A549 (cell line): ENCODE results near the gene IL17RC. TPM values are rescaled to one million over a fixed set of nuclear protein-coding genes. Genes with fewer than 3 reads are reported as not detected.

Source experiments
- ATAC-seq, 2 experiments: fragments of 200-7000 bp in 1 of 2; fragments of >200 bp in 1 of 2; cut with Nextera tagmentation in 1 of 2; cut with Tn5 transposase in 1 of 2; 3 replicates each; pipeline versions ENCODE4 v1.8.0 to v1.9.1; 2018 to 2020; ENCODE audit warnings: mild to moderate bottlenecking in 1 of 2, moderate library complexity in 1 of 2
- CTCF ChIA-PET: fragments of 300-600 bp; sonication (Branson Sonifier 250); formaldehyde crosslinking; extraction: SDS; loops from one replicate; lab custom pipeline; 2021; ENCODE audit warnings: antibody characterized with exemption, inconsistent platforms; lab: Yijun Ruan, JAX
- POLR2A ChIA-PET: fragments of 350-600 bp; formaldehyde crosslinking; extraction: SDS; loops from one replicate; lab custom pipeline; 2021; ENCODE audit warnings: antibody characterized with exemption, inconsistent platforms; lab: Yijun Ruan, JAX
- DNase-seq, 2 experiments: peaks; one replicate each; pipeline versions ENCODE4 v3.0.0 to v3.0.0-alpha.2; 2011 to 2016; ENCODE audit warnings: low read depth in 1 of 2, low spot score in 1 of 2
- FAIRE-seq: peaks from 2 replicates; lab custom pipeline; 2011; peaks lifted over from hg19 to GRCh38; lab: Jason Lieb, UNC
- H3K27ac ChIP-seq, 2 experiments: fragments of >200 bp; sonication (Bioruptor Twin); formaldehyde crosslinking; 3 replicates each; pipeline ENCODE4 v1.5.1; 2016 to 2017
- H3K4me1 ChIP-seq: fragments of >200 bp; sonication (Bioruptor Twin); formaldehyde crosslinking; 3 replicates; pipeline ENCODE4 v1.6.1; 2016
- H3K4me2 ChIP-seq: fragments of >200 bp; sonication (Bioruptor Twin); formaldehyde crosslinking; 3 replicates; pipeline ENCODE4 v1.6.1; 2016
- H3K4me3 ChIP-seq: fragments of >200 bp; sonication (Bioruptor Twin); formaldehyde crosslinking; 3 replicates; pipeline ENCODE4 v1.5.1; 2016
- H3K9me3 ChIP-seq: fragments of >200 bp; sonication (Bioruptor Twin); formaldehyde crosslinking; 3 replicates; pipeline ENCODE4 v1.6.1; 2016
- CBX8 ChIP-seq: fragments of 200-600 bp; sonication (generic); IDR thresholded peaks from 2 replicates; pipeline ENCODE4 v1.6.1; 2016
- CEBPB ChIP-seq, 2 experiments: fragments of >200 bp in 1 of 2; sonication (Bioruptor Twin) in 1 of 2; formaldehyde crosslinking in 1 of 2; IDR thresholded peaks; 2 replicates each; pipeline ENCODE4 v1.6.1; 2012 to 2016
- CTCF ChIP-seq: fragments of >200 bp; sonication (Bioruptor Twin); formaldehyde crosslinking; IDR thresholded peaks from 3 replicates; pipeline ENCODE4 v1.5.1; 2016
- E2F6 ChIP-seq: IDR thresholded peaks from 2 replicates; pipeline ENCODE4 v1.6.1; 2012; ENCODE audit warnings: low read depth, borderline replicate concordance
- EHF ChIP-seq: fragments of 250-450 bp; sonication (Bioruptor Pico); IDR thresholded peaks from 2 replicates; pipeline ENCODE4 v1.5.0; 2020; ENCODE audit warnings: mild to moderate bottlenecking
- ELK1 ChIP-seq: fragments of 150-350 bp; IDR thresholded peaks from 2 replicates; pipeline ENCODE4 v1.6.1; 2014; ENCODE audit warnings: low read depth, mild to moderate bottlenecking, low read length
- ESRRA ChIP-seq: fragments of 150-350 bp; IDR thresholded peaks from 2 replicates; pipeline ENCODE4 v1.6.1; 2014; ENCODE audit warnings: mild to moderate bottlenecking, low read length, borderline replicate concordance
- FOSL2 ChIP-seq, 2 experiments: fragments of 450-650 bp in 1 of 2; fragments of >200 bp in 1 of 2; sonication (Bioruptor Twin) in 1 of 2; formaldehyde crosslinking; IDR thresholded peaks; 2 replicates each; pipeline versions ENCODE4 v1.5.0 to v1.6.1; 2016 to 2020; ENCODE audit warnings: mild to moderate bottlenecking in 1 of 2, moderate library complexity in 1 of 2
- HOXB5 ChIP-seq: fragments of 250-450 bp; sonication (Bioruptor Pico); IDR thresholded peaks from 2 replicates; pipeline ENCODE4 v1.5.0; 2020; ENCODE audit warnings: mild to moderate bottlenecking, moderate library complexity
- JUNB ChIP-seq: fragments of >200 bp; sonication (Bioruptor Twin); formaldehyde crosslinking; IDR thresholded peaks from 2 replicates; pipeline ENCODE4 v1.6.1; 2016
- KDM5A ChIP-seq: fragments of 200-600 bp; sonication (generic); IDR thresholded peaks from 2 replicates; pipeline ENCODE4 v1.6.1; 2016; ENCODE audit warnings: antibody characterized with exemption, mild to moderate bottlenecking
- MAZ ChIP-seq: fragments of 150-350 bp; IDR thresholded peaks from 2 replicates; pipeline ENCODE4 v1.6.1; 2014; ENCODE audit warnings: antibody characterized with exemption, low read depth, low read length, borderline replicate concordance
- PHF8 ChIP-seq: fragments of 200-600 bp; sonication (generic); IDR thresholded peaks from 2 replicates; pipeline ENCODE4 v1.6.1; 2016; ENCODE audit warnings: low read depth, mild to moderate bottlenecking, antibody characterized with exemption, moderate library complexity, borderline replicate concordance
- SREBF2 ChIP-seq: fragments of 450-650 bp; IDR thresholded peaks from 2 replicates; pipeline ENCODE4 v1.6.1; 2014; ENCODE audit warnings: mild to moderate bottlenecking, moderate library complexity
- ZNF302 ChIP-seq: fragments of 250-450 bp; sonication (Bioruptor Pico); IDR thresholded peaks from 2 replicates; pipeline ENCODE4 v1.9.0; 2021; ENCODE audit warnings: inconsistent platforms, mild to moderate bottlenecking, moderate library complexity
- WGBS: methylation state at CpG from one replicate; pipeline ENCODE4 v1.1.6; 2017; ENCODE audit errors: missing lambda C conversion rate; 5-methylcytosine and 5-hydroxymethylcytosine counted together
- polyA plus RNA-seq, 4 experiments: library from polyadenylated mRNA; depleted of rRNA in 3 of 4; stranded (reverse); fragments of >200 nt; fragmentation: RNase III in 1 of 4; extraction: RNeasy Plus Mini Kit Qiagen cat#74134 plus additional on column Dnase treatment in 1 of 4; gene quantifications; 2 replicates in 3 of 4; 3 replicates in 1 of 4; pipeline ENCODE4 v1.2.3, GENCODE V29; 2011 to 2017

IL17RC gene
- polyA plus RNA-seq, 2 of the 4 experiments (the other 2 are of a cell fraction) = 7.7 to 9.4 TPM

- CTCF ChIA-PET = interaction anchor here (1.0 to 3.9 kb wide), 5 partner anchors 11 to 43 kb away, joined by 3 to 18 read pairs (median 5); partner anchors contain the start of gene CRELD1
- POLR2A ChIA-PET = interaction anchor here (0.5 kb wide), 1 partner anchor 10 kb away, joined by 12 read pairs; no protein-coding TSS in a partner anchor
- Histone ChIP-seq H3K4me2 (no peak overlapping the region), H3K4me1 (peaks cover 20% of the 10 kb centered on the region), H3K4me3 (no peak overlapping the region), H3K9me3 (no peaks in the 10 kb centered on the region)
- ATAC-seq = no peak
- TF ChIP-seq ESRRA = no peak
- no peak for TF ChIP-seq KDM5A
- TF ChIP-seq PHF8 = no peak
- TF ChIP-seq CEBPB (IDR thresholded peaks at IDR 0.05) = no peak
- TF ChIP-seq CBX8 = no peak
- TF ChIP-seq JUNB = no peak
- no peak for TF ChIP-seq MAZ
- TF ChIP-seq, all 56 proteins: peak for 0
- no peak for FAIRE-seq
- DNase-seq = no peak
- H3K27ac ChIP-seq = no peak overlapping the region
- WGBS = 90% methylated on average over 4 of the region's 4 CpGs
Measured at GRCh38 chr3:9903904-9904303, 13.0 kb upstream of the IL17RC start.

- no peak for TF ChIP-seq HOXB5 (CRISPR knock-in tag)
- TF ChIP-seq ELK1 = no peak
- no peak for TF ChIP-seq PHF8
- no peak for TF ChIP-seq SREBF2
- TF ChIP-seq CTCF = no peak
- no peak for TF ChIP-seq EHF (CRISPR knock-in tag)
- TF ChIP-seq, all 56 proteins: peak for 0
- Histone ChIP-seq H3K4me3 (no peak overlapping the region), H3K27ac (no peak overlapping the region), H3K4me2 (no peak overlapping the region), H3K4me1 (peaks cover 12% of the 10 kb centered on the region), H3K9me3 (no peaks in the 10 kb centered on the region)
- ChIA-PET POLR2A (no interaction called here), CTCF (interaction anchor here (1.1 to 11.4 kb wide), 7 partner anchors 13 to 54 kb away, joined by 3 to 73 read pairs (median 6); partner anchors contain the start of genes CRELD1 and JAGN1)
- no peak for FAIRE-seq
- WGBS = 94% methylated on average over 5 of the region's 5 CpGs
- DNase-seq = no peak
- ATAC-seq = no peak
Measured at GRCh38 chr3:9906480-9906879, 10.4 kb upstream of the IL17RC start.

- WGBS = 69% methylated on average over 3 of the region's 3 CpGs
- H3K4me1 ChIP-seq = peaks cover 18% of the 10 kb centered on the region
- DNase-seq (no peak), FAIRE-seq (no peak), ATAC-seq (no peak)
- H3K27ac ChIP-seq = no peak overlapping the region
- CTCF ChIA-PET = interaction anchor here (1.2 to 11.4 kb wide), 4 partner anchors 10 to 38 kb away, joined by 3 to 73 read pairs (median 8); partner anchors contain the start of gene CRELD1
- H3K9me3 ChIP-seq = no peaks in the 10 kb centered on the region
- no peak overlapping the region for H3K4me2 ChIP-seq
- H3K4me3 ChIP-seq = no peak overlapping the region
- TF ChIP-seq E2F6 = no peak
- no peak for TF ChIP-seq FOSL2 (IDR thresholded peaks at IDR 0.05)
- no peak for TF ChIP-seq FOSL2 (CRISPR knock-in tag; IDR thresholded peaks at IDR 0.05)
- no peak for TF ChIP-seq ZNF302 (CRISPR knock-in tag)
- POLR2A ChIA-PET = no interaction called here
Measured at GRCh38 chr3:9908286-9908685, 8.6 kb upstream of the IL17RC start.
